HEK293 (cell line): ENCODE data around the gene C14orf132.

Source experiments
- CTCF ChIA-PET: fragments of 350-600 bp; formaldehyde crosslinking; extraction: SDS; loops from one replicate; lab custom pipeline; 2021; ENCODE audit warnings: antibody characterized with exemption; lab: Yijun Ruan, JAX
- POLR2A ChIA-PET: fragments of 300-600 bp; formaldehyde crosslinking; extraction: SDS; loops from one replicate; lab custom pipeline; 2020; ENCODE audit warnings: antibody characterized with exemption, inconsistent platforms; lab: Yijun Ruan, JAX
- H3K27ac ChIP-seq: fragments of 200-500 bp; sonication (Bioruptor generic); 2 replicates; pipeline ENCODE4 v1.5.1; 2014; ENCODE audit warnings: low read depth, low read length, control low read depth, inconsistent platforms; ENCODE audit errors: extremely low read depth
- H3K36me3 ChIP-seq, 2 experiments: fragments of 200-500 bp in 1 of 2; sonication (Bioruptor generic) in 1 of 2; 1 replicate in 1 of 2; 2 replicates in 1 of 2; pipeline ENCODE4 v1.5.1; 2014 to 2017; ENCODE audit warnings: inconsistent platforms in 2 of 2, low read length in 2 of 2; ENCODE audit not compliant: control insufficient read depth in 2 of 2, insufficient read depth in 1 of 2
- H3K4me1 ChIP-seq: fragments of 200-500 bp; sonication (Bioruptor generic); 2 replicates; pipeline ENCODE4 v1.5.1; 2014; ENCODE audit warnings: mild to moderate bottlenecking, low read length, inconsistent platforms; ENCODE audit not compliant: control insufficient read depth, insufficient read depth
- H3K4me3 ChIP-seq: 2 replicates; pipeline ENCODE4 v1.5.1; 2011; ENCODE audit warnings: low read depth, mild to moderate bottlenecking, control low read depth, low read length, moderate library complexity
- H3K9me3 ChIP-seq: fragments of 200-500 bp; sonication (Bioruptor generic); 2 replicates; pipeline ENCODE4 v1.5.1; 2014; ENCODE audit warnings: low read depth, low read length, inconsistent platforms; ENCODE audit not compliant: control insufficient read depth, insufficient read depth
- GLIS2 ChIP-seq: fragments of 450-650 bp; formaldehyde crosslinking; IDR thresholded peaks from 2 replicates; pipeline ENCODE4 v1.5.1; 2016; ENCODE audit warnings: missing biosample characterization, missing genetic modification characterization
- KLF7 ChIP-seq: fragments of 450-650 bp; formaldehyde crosslinking; IDR thresholded peaks from 2 replicates; pipeline ENCODE4 v1.5.1; 2016; ENCODE audit warnings: missing biosample characterization, missing genetic modification characterization, borderline replicate concordance
- KLF8 ChIP-seq: fragments of 450-650 bp; formaldehyde crosslinking; IDR thresholded peaks from 2 replicates; pipeline ENCODE4 v1.5.1; 2016; ENCODE audit warnings: missing biosample characterization, missing genetic modification characterization
- KLF9 ChIP-seq: fragments of 450-650 bp; formaldehyde crosslinking; IDR thresholded peaks from 2 replicates; pipeline ENCODE4 v1.5.1; 2016; ENCODE audit warnings: missing biosample characterization, missing genetic modification characterization, low read depth
- SCRT2 ChIP-seq: fragments of 450-650 bp; formaldehyde crosslinking; IDR thresholded peaks from 2 replicates; pipeline ENCODE4 v1.5.1; 2016; ENCODE audit warnings: missing biosample characterization, missing genetic modification characterization
- SP3 ChIP-seq: fragments of 450-650 bp; formaldehyde crosslinking; IDR thresholded peaks from 2 replicates; pipeline ENCODE4 v1.5.1; 2016; ENCODE audit warnings: missing biosample characterization, missing genetic modification characterization
- SP7 ChIP-seq: fragments of 450-650 bp; formaldehyde crosslinking; IDR thresholded peaks from 2 replicates; pipeline ENCODE4 v1.5.1; 2016; ENCODE audit warnings: missing biosample characterization, missing genetic modification characterization
- WT1 ChIP-seq: fragments of 450-650 bp; formaldehyde crosslinking; IDR thresholded peaks from 2 replicates; pipeline ENCODE4 v1.5.1; 2016; ENCODE audit warnings: missing biosample characterization, missing genetic modification characterization
- YY1 ChIP-seq: fragments of 450-650 bp; formaldehyde crosslinking; IDR thresholded peaks from 2 replicates; pipeline ENCODE4 v1.5.1; 2018; ENCODE audit warnings: missing biosample characterization, missing genetic modification characterization
- ZFHX2 ChIP-seq: fragments of 450-650 bp; formaldehyde crosslinking; conservative IDR thresholded peaks from 2 replicates; pipeline ENCODE4 v1.5.1; 2016; ENCODE audit warnings: missing biosample characterization, missing genetic modification characterization
- ZNF394 ChIP-seq: fragments of 450-650 bp; formaldehyde crosslinking; IDR thresholded peaks from 2 replicates; pipeline ENCODE4 v1.5.1; 2016; ENCODE audit warnings: missing biosample characterization, missing genetic modification characterization, mild to moderate bottlenecking, moderate library complexity, borderline replicate concordance
- ZNF433 ChIP-seq: fragments of 450-650 bp; formaldehyde crosslinking; IDR thresholded peaks from 2 replicates; pipeline ENCODE4 v1.5.1; 2016; ENCODE audit warnings: missing biosample characterization, missing genetic modification characterization, low read depth
- ZNF530 ChIP-seq: fragments of 450-650 bp; formaldehyde crosslinking; IDR thresholded peaks from 2 replicates; pipeline ENCODE4 v1.5.1; 2016; ENCODE audit warnings: low read depth, missing biosample characterization, missing genetic modification characterization
- ZNF560 ChIP-seq: fragments of 450-650 bp; formaldehyde crosslinking; IDR thresholded peaks from 2 replicates; pipeline ENCODE4 v1.5.1; 2017; ENCODE audit warnings: missing biosample characterization, missing genetic modification characterization, borderline replicate concordance
- ZNF561 ChIP-seq: fragments of 450-650 bp; IDR thresholded peaks from 2 replicates; pipeline ENCODE4 v1.5.1; 2018; ENCODE audit warnings: missing biosample characterization, missing genetic modification characterization, borderline replicate concordance
- ZNF600 ChIP-seq: fragments of 450-650 bp; formaldehyde crosslinking; IDR thresholded peaks from 2 replicates; pipeline ENCODE4 v1.5.1; 2016; ENCODE audit warnings: missing biosample characterization, missing genetic modification characterization
- ZNF654 ChIP-seq: fragments of 450-650 bp; formaldehyde crosslinking; IDR thresholded peaks from 2 replicates; pipeline ENCODE4 v1.5.1; 2016; ENCODE audit warnings: low read depth, missing biosample characterization, missing genetic modification characterization
- ZSCAN30 ChIP-seq: fragments of 450-650 bp; IDR thresholded peaks from 2 replicates; pipeline ENCODE4 v1.5.1; 2018; ENCODE audit warnings: missing biosample characterization, mild to moderate bottlenecking, missing genetic modification characterization, moderate library complexity
- TF ChIP-seq, protein P1 (sequence below): fragments of 450-650 bp; formaldehyde crosslinking; IDR thresholded peaks from 2 replicates; pipeline ENCODE4 v1.5.1; 2016; ENCODE audit warnings: missing biosample characterization, missing genetic modification characterization
- TF ChIP-seq, protein P2 (sequence below): fragments of 450-650 bp; formaldehyde crosslinking; IDR thresholded peaks from 2 replicates; pipeline ENCODE4 v1.5.1; 2016; ENCODE audit warnings: missing biosample characterization, missing genetic modification characterization, low read depth
- TF ChIP-seq, protein P3 (sequence below): fragments of 450-650 bp; formaldehyde crosslinking; optimal IDR thresholded peaks from 2 replicates; pipeline ENCODE3; 2016; ENCODE audit warnings: missing biosample characterization, mild to moderate bottlenecking, missing genetic modification characterization
- TF ChIP-seq, protein P4 (sequence below): fragments of 450-650 bp; formaldehyde crosslinking; IDR thresholded peaks from 2 replicates; pipeline ENCODE4 v1.5.1; 2017; ENCODE audit warnings: missing biosample characterization, missing genetic modification characterization

C14orf132 gene

DNA sequence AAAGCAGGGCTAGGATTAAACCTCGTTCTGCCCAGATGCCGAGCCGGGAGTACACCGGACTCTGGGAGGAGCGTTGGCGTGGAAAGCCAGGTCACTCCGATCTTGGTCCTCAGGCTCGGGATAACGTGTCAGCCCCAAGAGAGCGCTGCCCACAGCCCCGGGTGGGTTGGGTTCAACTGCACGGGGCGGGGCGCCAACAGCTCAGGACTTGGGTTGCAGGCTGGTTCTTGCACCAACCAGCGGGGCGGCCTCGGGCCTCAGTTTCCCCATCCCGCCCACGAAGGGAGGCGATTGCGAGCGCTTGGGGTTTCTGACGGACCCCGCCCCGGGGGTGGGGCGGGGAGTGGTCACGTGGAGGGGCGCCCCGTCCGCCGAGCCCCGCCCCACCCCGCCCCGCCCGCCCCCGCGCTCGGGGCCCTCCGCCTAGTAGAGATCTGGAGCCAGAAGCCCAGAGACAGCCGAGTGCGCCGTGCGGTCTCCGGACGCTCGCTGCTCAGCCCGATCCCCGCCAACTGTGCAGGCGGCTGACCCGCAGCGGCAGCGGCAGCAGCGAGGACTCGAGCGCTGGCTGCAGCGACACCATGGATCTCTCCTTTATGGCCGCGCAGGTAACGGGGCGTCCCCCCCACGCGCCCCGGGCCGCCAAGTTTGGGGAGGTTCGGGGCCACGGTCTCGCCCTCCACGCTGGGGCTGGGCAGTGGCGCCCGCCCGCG lies at the start of gene C14orf132 (continued):
- TF ChIP-seq SP7 (tag by site-specific recombination) = no peak
- TF ChIP-seq GLIS2 (tag by site-specific recombination) = peak; percentile 50; the same call in 1 of the 2 replicates
- TF ChIP-seq ZSCAN30 (tag by site-specific recombination) = peak; percentile 6; the same call in 1 of the 2 replicates
- TF ChIP-seq KLF9 (tag by site-specific recombination) = peak; percentile 74
- TF ChIP-seq YY1 (tag by site-specific recombination) = 0 out of 2 replicates have a peak, but pooled peaks have one; percentile 28
- TF ChIP-seq KLF8 (tag by site-specific recombination) = peak; percentile 80
- TF ChIP-seq SP3 = peak; percentile 82
- TF ChIP-seq ZFHX2 (tag by site-specific recombination) = peak; percentile 61
- TF ChIP-seq KLF7 (tag by site-specific recombination) = no peak
- no peak for TF ChIP-seq ZNF530 (tag by site-specific recombination)
- peak; percentile 46; the same call in 1 of the 2 replicates for TF ChIP-seq ZNF394 (tag by site-specific recombination)

DNA sequence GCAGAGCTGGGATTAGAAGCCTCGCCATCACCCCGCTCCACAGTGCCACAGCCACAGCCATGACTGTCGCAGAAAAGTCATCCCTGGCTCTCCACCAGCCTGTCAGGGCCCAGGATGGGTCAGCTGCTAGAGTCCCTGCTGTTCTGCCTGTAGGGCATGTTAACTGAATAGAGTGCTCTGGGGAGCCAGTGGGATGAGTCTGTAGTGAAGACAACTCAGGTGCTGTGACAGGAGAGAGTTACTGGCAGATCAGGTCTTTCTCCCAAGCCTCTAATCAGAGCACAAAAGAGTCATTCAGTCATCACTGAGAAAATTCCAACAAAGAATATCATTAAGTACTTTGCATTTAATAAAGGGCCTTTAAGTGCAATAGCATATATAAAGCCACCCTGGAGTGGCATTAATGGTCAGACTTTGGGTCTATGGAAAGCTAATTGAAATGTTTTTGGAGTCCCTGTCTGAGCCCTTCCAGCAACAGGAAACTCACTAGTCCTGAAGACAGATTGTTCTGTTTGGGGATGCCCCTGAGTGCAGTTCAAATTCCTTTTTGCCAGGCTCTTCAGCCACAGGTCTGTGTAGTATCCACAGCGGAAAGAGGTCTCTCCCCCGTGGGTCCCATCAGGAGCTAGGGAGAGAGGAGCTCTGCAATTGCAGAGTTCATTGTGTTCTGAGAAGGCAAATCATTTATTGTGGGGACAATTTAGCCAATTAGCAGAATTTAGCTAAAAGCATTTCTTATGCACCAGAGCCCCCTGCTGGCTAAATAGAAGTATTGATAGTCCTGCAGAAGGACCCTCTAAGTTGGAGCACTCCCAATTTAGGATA lies 45.2 kb upstream of the C14orf132 start:
- Histone ChIP-seq H3K4me1 (no peaks in the 10 kb centered on the region), H3K4me3 (no peak overlapping the region), H3K36me3 (no peaks in the 10 kb centered on the region), H3K27ac (no peak overlapping the region), H3K9me3 (no peaks in the 10 kb centered on the region; the same call in 1 of the 2 replicates)
- POLR2A ChIA-PET = no interaction called here
- CTCF ChIA-PET = interaction anchor here (0.6 to 7.4 kb wide), 24 partner anchors 9 to 551 kb away, joined by 3 to 117 read pairs (median 4); no protein-coding TSS in a partner anchor
- TF ChIP-seq, protein P1, sequence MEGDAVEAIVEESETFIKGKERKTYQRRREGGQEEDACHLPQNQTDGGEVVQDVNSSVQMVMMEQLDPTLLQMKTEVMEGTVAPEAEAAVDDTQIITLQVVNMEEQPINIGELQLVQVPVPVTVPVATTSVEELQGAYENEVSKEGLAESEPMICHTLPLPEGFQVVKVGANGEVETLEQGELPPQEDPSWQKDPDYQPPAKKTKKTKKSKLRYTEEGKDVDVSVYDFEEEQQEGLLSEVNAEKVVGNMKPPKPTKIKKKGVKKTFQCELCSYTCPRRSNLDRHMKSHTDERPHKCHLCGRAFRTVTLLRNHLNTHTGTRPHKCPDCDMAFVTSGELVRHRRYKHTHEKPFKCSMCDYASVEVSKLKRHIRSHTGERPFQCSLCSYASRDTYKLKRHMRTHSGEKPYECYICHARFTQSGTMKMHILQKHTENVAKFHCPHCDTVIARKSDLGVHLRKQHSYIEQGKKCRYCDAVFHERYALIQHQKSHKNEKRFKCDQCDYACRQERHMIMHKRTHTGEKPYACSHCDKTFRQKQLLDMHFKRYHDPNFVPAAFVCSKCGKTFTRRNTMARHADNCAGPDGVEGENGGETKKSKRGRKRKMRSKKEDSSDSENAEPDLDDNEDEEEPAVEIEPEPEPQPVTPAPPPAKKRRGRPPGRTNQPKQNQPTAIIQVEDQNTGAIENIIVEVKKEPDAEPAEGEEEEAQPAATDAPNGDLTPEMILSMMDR = peak; percentile 65
- peak; percentile 22; the same call in 1 of the 2 replicates for TF ChIP-seq SCRT2 (tag by site-specific recombination)
- TF ChIP-seq WT1 (tag by site-specific recombination) = no peak
- TF ChIP-seq ZNF654 (tag by site-specific recombination) = peak; percentile 95

DNA sequence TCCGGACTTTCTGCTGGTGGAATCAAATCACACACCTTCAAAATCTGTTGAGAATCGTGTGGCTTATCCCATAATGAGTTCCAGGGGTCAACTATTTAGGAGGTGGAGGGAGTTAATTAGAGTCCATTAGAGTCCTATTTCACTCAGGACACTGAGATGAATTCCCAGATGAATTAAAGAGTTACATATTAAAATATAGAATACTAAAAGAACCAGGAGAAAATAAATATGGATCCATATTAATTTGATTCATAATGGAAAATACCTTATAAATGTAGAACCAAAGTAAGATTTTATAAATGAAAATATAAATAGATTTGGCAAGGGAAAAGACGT lies 44.6 kb upstream of the C14orf132 start:
- Histone ChIP-seq H3K36me3 (no peaks in the 10 kb centered on the region), H3K4me3 (no peak overlapping the region), H3K9me3 (no peaks in the 10 kb centered on the region; the same call in 1 of the 2 replicates), H3K27ac (no peak overlapping the region), H3K4me1 (no peaks in the 10 kb centered on the region)
- ChIA-PET POLR2A (no interaction called here), CTCF (interaction anchor here (0.6 to 7.4 kb wide), 18 partner anchors 14 to 552 kb away, joined by 3 to 117 read pairs (median 4); no protein-coding TSS in a partner anchor)
- no peak for TF ChIP-seq ZNF433
- TF ChIP-seq ZFHX2 (tag by site-specific recombination) = no peak
- TF ChIP-seq ZNF560 (tag by site-specific recombination) = no peak
- TF ChIP-seq, protein P2, sequence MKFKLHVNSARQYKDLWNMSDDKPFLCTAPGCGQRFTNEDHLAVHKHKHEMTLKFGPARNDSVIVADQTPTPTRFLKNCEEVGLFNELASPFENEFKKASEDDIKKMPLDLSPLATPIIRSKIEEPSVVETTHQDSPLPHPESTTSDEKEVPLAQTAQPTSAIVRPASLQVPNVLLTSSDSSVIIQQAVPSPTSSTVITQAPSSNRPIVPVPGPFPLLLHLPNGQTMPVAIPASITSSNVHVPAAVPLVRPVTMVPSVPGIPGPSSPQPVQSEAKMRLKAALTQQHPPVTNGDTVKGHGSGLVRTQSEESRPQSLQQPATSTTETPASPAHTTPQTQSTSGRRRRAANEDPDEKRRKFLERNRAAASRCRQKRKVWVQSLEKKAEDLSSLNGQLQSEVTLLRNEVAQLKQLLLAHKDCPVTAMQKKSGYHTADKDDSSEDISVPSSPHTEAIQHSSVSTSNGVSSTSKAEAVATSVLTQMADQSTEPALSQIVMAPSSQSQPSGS (tag by site-specific recombination) = no peak
- TF ChIP-seq, protein P3, sequence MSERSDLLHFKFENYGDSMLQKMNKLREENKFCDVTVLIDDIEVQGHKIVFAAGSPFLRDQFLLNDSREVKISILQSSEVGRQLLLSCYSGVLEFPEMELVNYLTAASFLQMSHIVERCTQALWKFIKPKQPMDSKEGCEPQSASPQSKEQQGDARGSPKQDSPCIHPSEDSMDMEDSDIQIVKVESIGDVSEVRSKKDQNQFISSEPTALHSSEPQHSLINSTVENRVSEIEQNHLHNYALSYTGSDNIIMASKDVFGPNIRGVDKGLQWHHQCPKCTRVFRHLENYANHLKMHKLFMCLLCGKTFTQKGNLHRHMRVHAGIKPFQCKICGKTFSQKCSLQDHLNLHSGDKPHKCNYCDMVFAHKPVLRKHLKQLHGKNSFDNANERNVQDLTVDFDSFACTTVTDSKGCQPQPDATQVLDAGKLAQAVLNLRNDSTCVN (tag by site-specific recombination) = no peak
- no peak for TF ChIP-seq ZNF600 (tag by site-specific recombination)
- TF ChIP-seq ZNF561 (tag by site-specific recombination) = no peak
- TF ChIP-seq, protein P4, sequence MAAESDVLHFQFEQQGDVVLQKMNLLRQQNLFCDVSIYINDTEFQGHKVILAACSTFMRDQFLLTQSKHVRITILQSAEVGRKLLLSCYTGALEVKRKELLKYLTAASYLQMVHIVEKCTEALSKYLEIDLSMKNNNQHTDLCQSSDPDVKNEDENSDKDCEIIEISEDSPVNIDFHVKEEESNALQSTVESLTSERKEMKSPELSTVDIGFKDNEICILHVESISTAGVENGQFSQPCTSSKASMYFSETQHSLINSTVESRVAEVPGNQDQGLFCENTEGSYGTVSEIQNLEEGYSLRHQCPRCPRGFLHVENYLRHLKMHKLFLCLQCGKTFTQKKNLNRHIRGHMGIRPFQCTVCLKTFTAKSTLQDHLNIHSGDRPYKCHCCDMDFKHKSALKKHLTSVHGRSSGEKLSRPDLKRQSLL = no peak
